HG03558 (cell line): ENCODE measurements around the gene RAB3B.
"Not testable (repeated sequence)": the region's sequence is repeated elsewhere in the genome, so short reads cannot be mapped to it uniquely, and the experiment has no call there.

Experiments
- ATAC-seq: cut with Tn5 transposase; IDR thresholded peaks from one replicate; pipeline ENCODE4 v1.9.1; 2021; ENCODE audit warnings: moderate number of reproducible peaks; ENCODE audit not compliant: unreplicated experiment; ENCODE audit errors: extremely low read depth

The RAB3B gene

GRCh38 chr1:51989582-51990477 lies 670 bp downstream of the RAB3B start:
- no peak for ATAC-seq

- ATAC-seq = no peak
These were observed 2.2 kb downstream of the RAB3B start for GRCh38 chr1:51988254-51988653.

- no peak for ATAC-seq
These were observed 3.8 kb downstream of the RAB3B start for GRCh38 chr1:51986718-51987117.

- no peak for ATAC-seq
These were observed 8.3 kb downstream of the RAB3B start for GRCh38 chr1:51982161-51982560.

- no peak for ATAC-seq
These were observed 8.9 kb downstream of the RAB3B start for GRCh38 chr1:51981555-51981954.

- ATAC-seq = no peak
These were observed 12.4 kb downstream of the RAB3B start for GRCh38 chr1:51978099-51978498.

- ATAC-seq = no peak
These were observed 13.5 kb downstream of the RAB3B start for GRCh38 chr1:51976846-51977602.

GRCh38 chr1:51973587-51974474 lies 16.7 kb downstream of the RAB3B start:
- no peak for ATAC-seq

- ATAC-seq = no peak
These were observed 21.3 kb downstream of the RAB3B start for GRCh38 chr1:51969038-51969705.

- ATAC-seq = no peak
These were observed 21.9 kb downstream of the RAB3B start for GRCh38 chr1:51968632-51969031.

GRCh38 chr1:51967213-51967791 lies 23.2 kb downstream of the RAB3B start:
- ATAC-seq = not testable (repeated sequence)

- no peak for ATAC-seq
These were observed 23.9 kb downstream of the RAB3B start for GRCh38 chr1:51966559-51966958.

GRCh38 chr1:51964309-51964696 lies 26.2 kb downstream of the RAB3B start:
- ATAC-seq = no peak

- no peak for ATAC-seq
These were observed 26.8 kb downstream of the RAB3B start for GRCh38 chr1:51963592-51964308.

GRCh38 chr1:51962486-51963356 lies 27.8 kb downstream of the RAB3B start:
- no peak for ATAC-seq

- ATAC-seq = no peak
These were observed 28.5 kb downstream of the RAB3B start for GRCh38 chr1:51961954-51962353.

GRCh38 chr1:51961231-51961630 lies 29.3 kb downstream of the RAB3B start:
- ATAC-seq = no peak

- no peak for ATAC-seq
These were observed 30.2 kb downstream of the RAB3B start for GRCh38 chr1:51960262-51960661.
